ENCODE data around the gene TMEM244. TPM values are rescaled to one million over a fixed set of nuclear protein-coding genes. Genes with fewer than 3 reads are reported as not detected.

Gene TMEM244
- total RNA-seq, 4 donors from 2014 or later = not detected

DNA sequence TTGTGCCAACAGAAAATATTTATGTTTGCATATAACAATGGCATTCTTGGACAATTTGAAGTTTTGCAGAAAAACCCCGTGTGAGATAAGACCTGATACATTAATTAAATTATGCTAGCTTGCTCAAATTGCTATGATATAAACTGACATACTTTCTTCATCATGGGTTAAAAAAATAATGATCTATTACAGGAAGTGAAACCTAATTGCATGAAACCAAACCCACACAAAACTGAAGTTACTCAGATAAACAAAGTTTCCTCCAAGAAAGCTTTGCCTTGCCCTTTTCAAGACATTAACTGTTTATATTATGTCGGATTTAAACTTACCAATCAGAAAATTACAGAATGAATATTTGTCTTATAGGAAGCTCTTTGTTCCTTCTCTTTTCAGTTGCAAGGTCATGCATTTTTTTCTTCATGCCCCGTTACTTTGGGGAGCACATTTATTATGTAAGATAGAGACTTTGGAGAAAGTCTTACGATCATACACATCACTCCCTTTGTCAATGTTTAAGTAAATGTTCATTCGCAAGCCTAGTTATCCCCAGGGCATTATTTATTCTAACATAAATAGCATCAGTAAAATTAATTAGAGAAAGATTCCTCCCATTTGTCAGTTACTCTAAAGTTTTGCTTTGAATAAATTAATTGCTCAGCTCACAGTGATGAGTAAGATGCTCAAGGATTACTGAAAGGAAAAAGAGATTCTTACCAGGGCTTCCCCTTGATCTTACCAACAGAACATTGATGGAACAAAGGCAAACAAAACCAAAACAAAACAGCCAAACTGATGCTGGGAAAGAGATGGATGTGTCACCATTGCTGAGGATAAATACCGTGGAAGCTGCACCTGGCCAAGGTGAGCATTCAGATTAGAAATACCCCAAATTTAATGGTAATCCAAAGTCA, 14.8 kb upstream of the TMEM244 start:
- Histone ChIP-seq H3K27ac (no peak overlapping the region), H3K4me3 (no peak overlapping the region), H3K27me3 (no peaks in the 10 kb centered on the region), H3K4me1 (no peaks in the 10 kb centered on the region), H3K9me3 (no peaks in the 10 kb centered on the region), H3K36me3 (no peaks in the 10 kb centered on the region)
- no peak for TF ChIP-seq POLR2AphosphoS5 (IDR thresholded peaks at IDR 0.05)
- no peak for TF ChIP-seq CTCF (IDR thresholded peaks at IDR 0.05)
- TF ChIP-seq POLR2A (IDR thresholded peaks at IDR 0.05) = no peak
- no peak for TF ChIP-seq EP300 (IDR thresholded peaks at IDR 0.05; ENCODE audit: low read depth)
- whole genome bisulfite sequencing, 2 donors (ENCODE audit: low coverage in 1 of 2) = 41 to 52% methylated on average over 6 of the region's 6 CpGs
- DNase-seq = no peak
- in situ Hi-C loops (cut with MboI; ENCODE audit: low pct_ligation_motif_present in 1 of 4, low pct_unique_long_range_greater_than_20kb in 1 of 4, low sequenced_read_pairs in 3 of 4) = no loop called here
- intact Hi-C loops (cut with DNase I; ENCODE audit: low total_unique reads) = loop anchor here (10.0 kb wide), 1 partner anchor 339 kb away; no protein-coding TSS in a partner anchor

- intact Hi-C loops (cut with DNase I; ENCODE audit: low total_unique reads) = loop anchor here (10.0 kb wide), 1 partner anchor 340 kb away; no protein-coding TSS in a partner anchor
- no peak for DNase-seq
- in situ Hi-C loops (cut with MboI; ENCODE audit: low pct_ligation_motif_present in 1 of 4, low pct_unique_long_range_greater_than_20kb in 1 of 4, low sequenced_read_pairs in 3 of 4) = no loop called here
- Histone ChIP-seq H3K36me3 (no peaks in the 10 kb centered on the region), H3K9me3 (no peaks in the 10 kb centered on the region), H3K4me1 (no peaks in the 10 kb centered on the region), H3K27me3 (no peaks in the 10 kb centered on the region), H3K27ac (no peak overlapping the region), H3K4me3 (no peak overlapping the region)
- TF ChIP-seq CTCF (IDR thresholded peaks at IDR 0.05) (no peak), POLR2A (IDR thresholded peaks at IDR 0.05) (no peak), EP300 (IDR thresholded peaks at IDR 0.05; ENCODE audit: low read depth) (no peak), POLR2AphosphoS5 (IDR thresholded peaks at IDR 0.05) (no peak)
These were observed 13.7 kb upstream of the TMEM244 start for GRCh38 chr6:129874837-129875236.

GRCh38 chr6:129872586-129872985, 11.5 kb upstream of the TMEM244 start:
- Histone ChIP-seq H3K9me3 (no peaks in the 10 kb centered on the region), H3K27ac (no peak overlapping the region), H3K4me3 (no peak overlapping the region), H3K4me1 (no peaks in the 10 kb centered on the region), H3K36me3 (no peaks in the 10 kb centered on the region), H3K27me3 (no peaks in the 10 kb centered on the region)
- no peak for TF ChIP-seq POLR2A (IDR thresholded peaks at IDR 0.05)
- TF ChIP-seq EP300 (IDR thresholded peaks at IDR 0.05; ENCODE audit: low read depth) = no peak
- no peak for TF ChIP-seq POLR2AphosphoS5 (IDR thresholded peaks at IDR 0.05)
- TF ChIP-seq CTCF (IDR thresholded peaks at IDR 0.05) = no peak
- no peak for DNase-seq
- intact Hi-C loops (cut with DNase I; ENCODE audit: low total_unique reads) = loop anchor here (10.0 kb wide), 1 partner anchor 342 kb away; no protein-coding TSS in a partner anchor
- WGBS, 2 donors (ENCODE audit: low coverage in 1 of 2) = 48 to 49% methylated on average over 2 of the region's 2 CpGs
- in situ Hi-C loops (cut with MboI; ENCODE audit: low pct_ligation_motif_present in 1 of 4, low pct_unique_long_range_greater_than_20kb in 1 of 4, low sequenced_read_pairs in 3 of 4) = no loop called here

DNA sequence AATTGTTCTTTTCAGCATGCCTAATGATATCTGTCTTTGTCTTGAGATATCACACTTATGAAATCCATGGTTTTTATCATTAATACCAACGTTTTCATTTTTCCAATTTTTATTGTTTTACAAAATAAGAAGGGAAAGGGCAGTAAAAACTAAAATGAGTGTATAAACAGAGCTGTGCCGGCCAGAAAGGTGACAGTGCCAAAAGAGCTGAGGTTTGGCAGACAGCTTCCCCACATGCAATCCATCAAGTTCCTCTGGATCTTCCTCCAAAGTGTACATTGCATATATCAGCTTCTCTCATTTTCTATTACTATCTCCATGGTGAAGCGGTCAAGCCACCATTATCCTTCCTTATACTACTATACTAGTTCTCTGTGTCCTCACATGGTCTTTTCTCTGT, 10.1 kb upstream of the TMEM244 start:
- Histone ChIP-seq H3K36me3 (no peaks in the 10 kb centered on the region), H3K4me3 (no peak overlapping the region), H3K9me3 (no peaks in the 10 kb centered on the region), H3K4me1 (no peaks in the 10 kb centered on the region), H3K27ac (no peak overlapping the region), H3K27me3 (no peaks in the 10 kb centered on the region)
- 41 to 53% methylated on average over 3 of the region's 3 CpGs for WGBS, 2 donors (ENCODE audit: low coverage in 1 of 2)
- in situ Hi-C loops (cut with MboI; ENCODE audit: low pct_ligation_motif_present in 1 of 4, low pct_unique_long_range_greater_than_20kb in 1 of 4, low sequenced_read_pairs in 3 of 4) = no loop called here
- intact Hi-C loops (cut with DNase I; ENCODE audit: low total_unique reads) = loop anchor here (10.0 kb wide), 1 partner anchor 344 kb away; no protein-coding TSS in a partner anchor
- DNase-seq = no peak
- TF ChIP-seq POLR2AphosphoS5 (IDR thresholded peaks at IDR 0.05) (no peak), POLR2A (IDR thresholded peaks at IDR 0.05) (no peak), CTCF (IDR thresholded peaks at IDR 0.05) (no peak), EP300 (IDR thresholded peaks at IDR 0.05; ENCODE audit: low read depth) (no peak)
